GM18502 (cell line): ENCODE measurements around the gene MSRB1.
"Not testable (repeated sequence)": the region's sequence is repeated elsewhere in the genome, so short reads cannot be mapped to it uniquely, and the experiment has no call there.

ENCODE experiments used
- ATAC-seq: cut with Tn5 transposase; IDR thresholded peaks from one replicate; pipeline ENCODE4 v1.9.1; 2021; ENCODE audit warnings: mild to moderate bottlenecking; ENCODE audit not compliant: unreplicated experiment, poor library complexity

Gene MSRB1

DNA sequence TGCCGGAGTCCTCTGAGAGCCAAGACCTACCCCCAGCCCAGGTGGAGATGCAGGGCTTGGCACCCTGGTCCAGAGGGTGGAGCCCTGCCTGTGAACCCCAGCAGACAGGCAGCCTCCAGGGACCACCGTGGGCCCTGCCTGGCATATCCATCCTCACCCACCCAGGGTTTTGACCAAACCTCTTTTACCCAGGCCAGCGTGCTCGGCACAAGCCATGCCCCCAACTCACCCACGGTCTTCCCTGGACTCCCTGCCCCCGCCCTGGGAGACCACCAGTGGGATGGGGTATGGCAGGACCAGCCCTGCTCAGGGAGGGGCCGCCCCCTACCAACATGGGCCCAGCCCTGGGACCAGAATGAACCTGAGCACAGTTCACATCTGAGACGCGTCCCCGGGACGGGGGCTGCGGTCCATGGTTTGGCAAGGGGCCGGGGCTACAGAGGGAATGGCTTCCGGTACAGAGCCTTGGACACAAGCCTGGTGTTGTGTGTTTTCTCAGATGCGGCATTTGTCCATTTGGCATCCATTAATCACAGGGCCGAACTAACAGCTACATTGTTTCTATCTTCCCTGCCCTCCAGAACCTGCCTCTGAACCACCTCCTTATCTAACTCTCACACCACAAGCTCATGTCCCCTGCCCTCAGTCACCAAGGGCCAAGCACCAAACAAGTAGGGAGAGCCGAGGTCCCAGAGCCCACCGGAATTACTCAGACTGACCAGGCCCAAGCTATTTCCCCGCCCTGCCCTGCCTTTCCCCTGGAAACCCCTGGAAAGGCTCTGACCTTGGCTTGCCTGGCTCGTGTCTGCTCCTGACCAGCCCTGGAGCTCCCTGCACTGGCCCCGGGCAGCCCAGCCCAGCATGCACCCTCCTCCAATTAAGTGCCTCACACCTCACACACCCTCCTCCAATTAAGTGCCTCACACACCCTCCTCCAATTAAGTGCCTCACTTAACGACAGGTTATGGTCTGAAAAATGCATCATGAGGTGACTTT, 38.9 kb downstream of the MSRB1 start:
- ATAC-seq = no peak

DNA sequence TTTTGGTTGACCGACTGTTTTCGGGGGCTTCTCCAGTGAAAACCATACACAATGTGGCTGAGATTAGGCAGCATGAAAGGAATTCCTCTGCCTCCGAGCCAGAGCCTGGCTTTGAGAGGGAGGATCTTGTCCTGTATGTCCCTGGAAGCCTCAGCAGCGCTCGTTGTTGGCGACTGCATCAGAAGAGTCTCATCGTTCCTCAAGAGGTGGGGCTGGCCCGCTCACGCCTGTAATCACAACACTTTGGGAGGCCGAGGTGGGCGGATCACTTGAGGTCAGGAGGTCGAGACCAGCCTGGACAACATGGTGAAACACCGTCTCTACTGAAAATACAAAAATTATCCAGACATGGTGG, 39.8 kb downstream of the MSRB1 start:
- ATAC-seq = no peak

- no peak for ATAC-seq
Observed at GRCh38 chr16:1902547-1903219, 40.3 kb downstream of the MSRB1 start.

DNA sequence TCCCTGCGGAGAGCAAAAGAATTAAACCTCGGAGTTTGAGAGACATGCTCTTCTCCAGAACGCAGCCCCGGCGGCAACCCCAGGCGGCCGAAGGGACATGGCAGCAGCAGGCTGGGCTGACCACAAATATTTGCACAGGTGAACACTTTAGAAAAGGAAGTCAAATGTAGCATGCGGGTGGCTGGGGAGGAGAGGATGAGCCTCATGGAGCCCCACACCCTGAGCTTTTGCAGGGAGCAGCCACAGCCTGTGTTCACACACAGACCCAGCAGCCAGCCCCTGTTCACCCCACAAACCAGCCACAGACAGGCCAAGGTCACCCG, 42.6 kb downstream of the MSRB1 start:
- ATAC-seq = no peak

DNA sequence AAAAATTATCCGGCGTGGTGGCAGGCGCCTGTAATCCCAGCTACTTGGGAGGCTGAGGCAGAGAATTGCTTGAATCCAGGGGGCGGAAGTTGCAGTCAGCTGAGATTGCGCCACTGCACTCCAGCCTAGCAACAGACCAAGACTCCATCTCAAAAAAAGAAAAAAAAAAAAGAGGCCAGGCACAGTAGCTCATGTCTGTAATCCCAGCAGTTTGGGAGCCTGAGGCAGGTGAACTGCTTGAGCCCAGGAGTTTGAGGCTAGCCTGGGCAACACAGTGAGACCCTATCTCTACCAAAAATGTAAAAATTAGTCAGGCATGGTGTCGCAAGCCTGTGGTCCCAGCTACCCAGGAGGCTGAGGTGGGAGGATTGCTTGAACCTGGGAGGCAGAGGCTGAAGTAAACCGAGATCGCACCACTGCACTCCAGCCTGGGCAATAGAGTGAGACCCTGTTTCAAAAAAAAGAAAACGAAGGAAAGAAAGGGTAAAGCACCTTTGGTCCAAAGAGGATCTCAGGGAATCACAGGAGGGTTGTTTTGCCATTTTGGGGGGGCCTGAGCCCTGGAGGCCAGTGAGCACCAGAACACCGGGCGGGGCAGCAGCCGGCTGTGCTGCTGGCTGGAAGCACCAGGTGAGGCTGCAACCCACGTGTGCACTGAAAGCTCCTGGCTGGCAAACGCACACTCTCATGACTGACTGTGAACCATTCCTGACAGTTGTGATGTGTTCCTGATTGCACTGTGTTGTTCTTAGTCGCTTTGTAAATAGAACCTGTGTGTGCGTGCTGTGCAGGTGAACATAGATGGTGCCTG, 43.2 kb downstream of the MSRB1 start:
- ATAC-seq = no peak

- ATAC-seq = not testable (repeated sequence)
Observed at GRCh38 chr16:1897692-1898091, 45.3 kb downstream of the MSRB1 start.

- no peak for ATAC-seq
Observed at GRCh38 chr16:1895949-1896675, 46.9 kb downstream of the MSRB1 start.

DNA sequence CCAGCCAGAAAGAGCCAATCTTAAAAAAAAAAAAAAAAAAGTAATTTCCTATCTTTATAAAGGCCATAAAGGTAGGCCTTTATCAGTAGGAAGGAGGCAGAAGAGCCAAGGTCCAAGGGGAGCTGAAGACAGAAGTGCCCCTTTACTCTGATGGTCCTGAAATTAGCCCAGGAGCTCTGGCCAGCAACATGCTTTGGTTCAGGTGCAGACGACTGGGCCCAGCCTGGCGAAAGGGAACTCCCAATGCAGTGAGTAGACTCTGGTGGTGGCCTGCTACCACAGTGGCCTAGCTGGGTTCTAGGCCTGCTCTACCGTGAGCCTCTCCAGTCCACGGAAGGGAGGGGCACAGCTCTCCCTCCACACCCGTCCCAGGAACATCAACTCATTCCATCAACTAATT, 47.9 kb downstream of the MSRB1 start:
- ATAC-seq = no peak

GRCh38 chr16:1890708-1891050, 52.3 kb downstream of the MSRB1 start:
- ATAC-seq = no peak

- no peak for ATAC-seq
Observed at GRCh38 chr16:1890024-1890707, 52.8 kb downstream of the MSRB1 start.
